ENCODE measurements around the gene ZCCHC14.

DNA sequence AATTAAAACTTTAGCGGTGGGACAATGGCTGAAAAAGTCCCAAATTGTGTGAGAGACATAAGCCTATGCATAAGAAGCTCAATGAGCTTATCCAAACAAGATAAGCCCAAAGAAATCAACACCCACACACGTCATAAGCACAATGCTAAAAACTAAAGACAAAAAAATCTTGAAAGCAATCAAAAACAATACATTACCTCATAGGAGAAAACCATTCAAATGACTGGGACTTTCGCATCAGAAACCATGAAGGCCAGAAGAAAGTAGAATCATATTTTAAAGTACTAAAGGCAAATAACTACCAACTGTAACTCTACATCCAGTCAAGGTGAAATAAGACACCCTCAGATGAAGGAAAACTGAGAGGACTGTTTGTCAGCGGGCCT is 50.2 kb downstream of the ZCCHC14 start:
- TF ChIP-seq, protein P1, sequence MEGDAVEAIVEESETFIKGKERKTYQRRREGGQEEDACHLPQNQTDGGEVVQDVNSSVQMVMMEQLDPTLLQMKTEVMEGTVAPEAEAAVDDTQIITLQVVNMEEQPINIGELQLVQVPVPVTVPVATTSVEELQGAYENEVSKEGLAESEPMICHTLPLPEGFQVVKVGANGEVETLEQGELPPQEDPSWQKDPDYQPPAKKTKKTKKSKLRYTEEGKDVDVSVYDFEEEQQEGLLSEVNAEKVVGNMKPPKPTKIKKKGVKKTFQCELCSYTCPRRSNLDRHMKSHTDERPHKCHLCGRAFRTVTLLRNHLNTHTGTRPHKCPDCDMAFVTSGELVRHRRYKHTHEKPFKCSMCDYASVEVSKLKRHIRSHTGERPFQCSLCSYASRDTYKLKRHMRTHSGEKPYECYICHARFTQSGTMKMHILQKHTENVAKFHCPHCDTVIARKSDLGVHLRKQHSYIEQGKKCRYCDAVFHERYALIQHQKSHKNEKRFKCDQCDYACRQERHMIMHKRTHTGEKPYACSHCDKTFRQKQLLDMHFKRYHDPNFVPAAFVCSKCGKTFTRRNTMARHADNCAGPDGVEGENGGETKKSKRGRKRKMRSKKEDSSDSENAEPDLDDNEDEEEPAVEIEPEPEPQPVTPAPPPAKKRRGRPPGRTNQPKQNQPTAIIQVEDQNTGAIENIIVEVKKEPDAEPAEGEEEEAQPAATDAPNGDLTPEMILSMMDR (IDR thresholded peaks at IDR 0.05 in 8 of 11, conservative IDR thresholded peaks at IDR 0.05 in 3 of 11) = no peak
- no peak for TF ChIP-seq POLR2AphosphoS5 (IDR thresholded peaks at IDR 0.05)

Measured in spleen (tissue), 7 donors.